ENCODE data around the gene TNFAIP3.

Gene TNFAIP3

DNA sequence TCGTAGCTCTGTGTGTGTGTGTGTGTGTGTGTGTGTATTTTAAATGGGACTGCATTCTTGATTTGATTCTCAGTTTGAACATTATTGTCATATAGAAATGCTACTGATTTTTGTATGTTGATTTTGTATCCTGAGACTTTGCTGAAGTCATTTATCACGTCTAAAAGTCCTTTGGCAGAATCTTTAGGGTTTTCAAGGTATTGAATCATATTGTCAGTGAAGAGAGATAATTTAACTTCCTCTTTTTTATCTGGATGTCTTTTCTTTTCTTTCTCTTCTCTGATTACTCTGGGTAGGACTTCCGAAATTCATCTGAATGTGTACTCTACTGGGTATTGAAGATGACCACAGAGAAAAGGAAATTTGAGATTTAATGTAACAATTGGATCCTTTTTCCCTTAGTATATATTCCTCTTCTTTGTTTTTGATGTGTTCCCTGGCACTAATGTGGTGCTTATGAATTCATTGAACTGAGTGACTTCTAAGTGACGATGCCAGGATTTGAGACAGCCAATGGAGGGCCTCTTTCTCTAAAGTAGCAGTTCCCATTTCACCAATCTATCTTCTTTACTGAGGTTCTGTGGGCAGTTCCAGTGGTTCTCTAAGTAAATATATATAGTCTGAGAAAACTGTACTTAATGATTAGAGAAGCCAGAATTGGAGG is 47.6 kb downstream of the TNFAIP3 start:
- TF ChIP-seq SIN3A (IDR thresholded peaks at IDR 0.05; ENCODE audit: borderline replicate concordance, insufficient read depth, low read length) (no peak), FOXP2 (optimal IDR thresholded peaks at IDR 0.05; ENCODE audit: borderline replicate concordance, extremely low read depth, extremely low read length, insufficient read depth) (no peak), POLR2AphosphoS5 (IDR thresholded peaks at IDR 0.05; ENCODE audit: low read depth, low read length) (no peak), TAF1 (IDR thresholded peaks at IDR 0.05; ENCODE audit: borderline replicate concordance, insufficient read depth, low read length) (no peak)
- TF ChIP-seq, protein P1, sequence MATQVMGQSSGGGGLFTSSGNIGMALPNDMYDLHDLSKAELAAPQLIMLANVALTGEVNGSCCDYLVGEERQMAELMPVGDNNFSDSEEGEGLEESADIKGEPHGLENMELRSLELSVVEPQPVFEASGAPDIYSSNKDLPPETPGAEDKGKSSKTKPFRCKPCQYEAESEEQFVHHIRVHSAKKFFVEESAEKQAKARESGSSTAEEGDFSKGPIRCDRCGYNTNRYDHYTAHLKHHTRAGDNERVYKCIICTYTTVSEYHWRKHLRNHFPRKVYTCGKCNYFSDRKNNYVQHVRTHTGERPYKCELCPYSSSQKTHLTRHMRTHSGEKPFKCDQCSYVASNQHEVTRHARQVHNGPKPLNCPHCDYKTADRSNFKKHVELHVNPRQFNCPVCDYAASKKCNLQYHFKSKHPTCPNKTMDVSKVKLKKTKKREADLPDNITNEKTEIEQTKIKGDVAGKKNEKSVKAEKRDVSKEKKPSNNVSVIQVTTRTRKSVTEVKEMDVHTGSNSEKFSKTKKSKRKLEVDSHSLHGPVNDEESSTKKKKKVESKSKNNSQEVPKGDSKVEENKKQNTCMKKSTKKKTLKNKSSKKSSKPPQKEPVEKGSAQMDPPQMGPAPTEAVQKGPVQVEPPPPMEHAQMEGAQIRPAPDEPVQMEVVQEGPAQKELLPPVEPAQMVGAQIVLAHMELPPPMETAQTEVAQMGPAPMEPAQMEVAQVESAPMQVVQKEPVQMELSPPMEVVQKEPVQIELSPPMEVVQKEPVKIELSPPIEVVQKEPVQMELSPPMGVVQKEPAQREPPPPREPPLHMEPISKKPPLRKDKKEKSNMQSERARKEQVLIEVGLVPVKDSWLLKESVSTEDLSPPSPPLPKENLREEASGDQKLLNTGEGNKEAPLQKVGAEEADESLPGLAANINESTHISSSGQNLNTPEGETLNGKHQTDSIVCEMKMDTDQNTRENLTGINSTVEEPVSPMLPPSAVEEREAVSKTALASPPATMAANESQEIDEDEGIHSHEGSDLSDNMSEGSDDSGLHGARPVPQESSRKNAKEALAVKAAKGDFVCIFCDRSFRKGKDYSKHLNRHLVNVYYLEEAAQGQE (IDR thresholded peaks at IDR 0.05; ENCODE audit: insufficient read depth in 1 of 2, low read depth in 2 of 2, low read length in 2 of 2) = no peak

DNA sequence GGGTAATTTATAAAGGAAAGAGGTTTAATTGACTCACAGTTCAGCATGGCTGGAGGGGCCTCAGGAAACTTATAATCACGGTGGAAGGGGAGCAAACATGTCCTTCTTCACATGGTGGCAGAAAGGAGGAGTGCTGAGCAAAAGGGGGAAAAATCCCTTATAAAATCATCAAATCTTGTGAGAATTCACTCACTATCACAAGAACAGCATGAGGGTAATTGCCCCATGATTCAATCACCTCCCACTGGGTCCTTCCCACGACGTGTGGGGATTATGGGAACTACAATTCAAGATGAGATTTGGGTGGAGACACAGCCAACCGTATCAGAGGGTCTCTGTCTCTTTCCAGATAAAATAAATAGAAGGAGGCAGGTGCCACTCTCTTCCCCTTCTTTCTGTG is 48.7 kb downstream of the TNFAIP3 start:
- TF ChIP-seq SIN3A (IDR thresholded peaks at IDR 0.05; ENCODE audit: borderline replicate concordance, insufficient read depth, low read length) = no peak
- no peak for TF ChIP-seq POLR2AphosphoS5 (IDR thresholded peaks at IDR 0.05; ENCODE audit: low read depth, low read length)
- TF ChIP-seq FOXP2 (optimal IDR thresholded peaks at IDR 0.05; ENCODE audit: borderline replicate concordance, extremely low read depth, extremely low read length, insufficient read depth) = no peak
- TF ChIP-seq, protein P1 (IDR thresholded peaks at IDR 0.05; ENCODE audit: insufficient read depth in 1 of 2, low read depth in 2 of 2, low read length in 2 of 2) = no peak
- no peak for TF ChIP-seq TAF1 (IDR thresholded peaks at IDR 0.05; ENCODE audit: borderline replicate concordance, insufficient read depth, low read length)

GRCh38 chr6:137917551-137918325 is 50.7 kb downstream of the TNFAIP3 start:
- TF ChIP-seq FOXP2 (optimal IDR thresholded peaks at IDR 0.05; ENCODE audit: borderline replicate concordance, extremely low read depth, extremely low read length, insufficient read depth) (no peak), POLR2AphosphoS5 (IDR thresholded peaks at IDR 0.05; ENCODE audit: low read depth, low read length) (no peak), TAF1 (IDR thresholded peaks at IDR 0.05; ENCODE audit: borderline replicate concordance, insufficient read depth, low read length) (no peak), SIN3A (IDR thresholded peaks at IDR 0.05; ENCODE audit: borderline replicate concordance, insufficient read depth, low read length) (no peak)
- TF ChIP-seq, protein P1 (IDR thresholded peaks at IDR 0.05; ENCODE audit: insufficient read depth in 1 of 2, low read depth in 2 of 2, low read length in 2 of 2) = no peak

DNA sequence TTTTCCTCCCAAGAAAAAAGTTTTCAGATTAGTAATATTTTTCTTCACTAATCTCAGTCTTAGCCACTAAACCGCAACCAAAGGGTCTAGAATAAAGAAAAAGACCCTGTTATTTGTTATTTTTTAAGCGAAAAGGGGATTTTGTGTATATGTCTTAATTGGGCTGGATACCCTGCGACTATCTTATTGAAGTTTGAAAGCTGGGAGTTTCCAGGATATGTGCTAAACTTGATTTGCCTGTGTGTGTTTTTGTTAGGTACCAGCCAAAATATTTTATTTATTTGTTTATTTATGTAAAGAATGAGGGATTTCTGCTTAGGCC is 52.4 kb downstream of the TNFAIP3 start:
- TF ChIP-seq, protein P1 (IDR thresholded peaks at IDR 0.05; ENCODE audit: insufficient read depth in 1 of 2, low read depth in 2 of 2, low read length in 2 of 2) = no peak
- TF ChIP-seq SIN3A (IDR thresholded peaks at IDR 0.05; ENCODE audit: borderline replicate concordance, insufficient read depth, low read length) (no peak), POLR2AphosphoS5 (IDR thresholded peaks at IDR 0.05; ENCODE audit: low read depth, low read length) (no peak), FOXP2 (optimal IDR thresholded peaks at IDR 0.05; ENCODE audit: borderline replicate concordance, extremely low read depth, extremely low read length, insufficient read depth) (no peak), TAF1 (IDR thresholded peaks at IDR 0.05; ENCODE audit: borderline replicate concordance, insufficient read depth, low read length) (no peak)
